Liver (tissue), 3 donors: ENCODE results near the gene AGPAT1.

Experiments
- GABPA ChIP-seq, 2 donors: IDR thresholded peaks in 1 of 2; conservative IDR thresholded peaks in 1 of 2; 2 replicates each; pipeline ENCODE4 v1.6.1; 2016; ENCODE audit warnings: antibody characterized with exemption in 2 of 2, mild to moderate bottlenecking in 1 of 2, moderate library complexity in 1 of 2
- RAD21 ChIP-seq, 2 donors: IDR thresholded peaks; 2 replicates each; pipeline ENCODE4 v1.6.1; 2016; ENCODE audit warnings: antibody characterized with exemption in 2 of 2, mild to moderate bottlenecking in 2 of 2
- SP1 ChIP-seq: IDR thresholded peaks from 2 replicates; pipeline ENCODE4 v1.6.1; 2018; ENCODE audit warnings: antibody characterized with exemption, mild to moderate bottlenecking
- YY1 ChIP-seq: IDR thresholded peaks from 2 replicates; pipeline ENCODE4 v1.6.1; 2016; ENCODE audit warnings: antibody characterized with exemption, mild to moderate bottlenecking
- TF ChIP-seq, protein P1 (sequence below): IDR thresholded peaks from 2 replicates; pipeline ENCODE4 v1.6.1; 2016; ENCODE audit warnings: antibody characterized with exemption
- TF ChIP-seq, protein P2 (sequence below): fragments of 150-350 bp; IDR thresholded peaks from 2 replicates; pipeline ENCODE4 v1.5.1; 2017; ENCODE audit warnings: improper control_type of control experiment, low read depth, low read length; ENCODE audit not compliant: missing input control
- TF ChIP-seq, protein P3 (sequence below): IDR thresholded peaks from 2 replicates; pipeline ENCODE4 v1.6.1; 2016; ENCODE audit warnings: antibody characterized with exemption
- TF ChIP-seq, protein P4 (sequence below): IDR thresholded peaks from 2 replicates; pipeline ENCODE4 v1.6.1; 2016; ENCODE audit warnings: antibody characterized with exemption, mild to moderate bottlenecking
- donor health status: healthy.
- donor health status: healthy.

DNA sequence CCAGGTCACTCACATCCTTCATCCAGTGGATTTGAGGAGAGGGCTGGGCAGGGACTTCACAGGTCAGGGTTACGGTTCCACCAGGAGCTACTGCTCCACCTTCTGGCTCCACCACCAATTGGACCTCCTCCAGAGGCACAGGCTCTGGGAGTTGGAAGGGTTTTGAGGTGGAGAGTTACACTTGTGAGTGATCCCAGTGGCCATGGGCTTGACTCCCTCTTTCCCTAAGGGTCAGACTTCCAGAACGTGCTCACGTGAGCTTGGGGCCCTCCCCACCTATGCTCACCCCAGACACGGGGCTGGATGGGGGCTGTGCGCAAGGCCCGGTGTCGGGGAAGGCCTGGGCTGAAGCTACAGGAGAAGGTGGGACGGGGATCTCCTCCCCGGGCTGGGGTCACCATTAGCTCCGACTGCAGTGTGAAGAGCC, 6.7 kb upstream of the AGPAT1 start:
- TF ChIP-seq, protein P1, sequence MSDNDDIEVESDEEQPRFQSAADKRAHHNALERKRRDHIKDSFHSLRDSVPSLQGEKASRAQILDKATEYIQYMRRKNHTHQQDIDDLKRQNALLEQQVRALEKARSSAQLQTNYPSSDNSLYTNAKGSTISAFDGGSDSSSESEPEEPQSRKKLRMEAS = no peak
- TF ChIP-seq, protein P2, sequence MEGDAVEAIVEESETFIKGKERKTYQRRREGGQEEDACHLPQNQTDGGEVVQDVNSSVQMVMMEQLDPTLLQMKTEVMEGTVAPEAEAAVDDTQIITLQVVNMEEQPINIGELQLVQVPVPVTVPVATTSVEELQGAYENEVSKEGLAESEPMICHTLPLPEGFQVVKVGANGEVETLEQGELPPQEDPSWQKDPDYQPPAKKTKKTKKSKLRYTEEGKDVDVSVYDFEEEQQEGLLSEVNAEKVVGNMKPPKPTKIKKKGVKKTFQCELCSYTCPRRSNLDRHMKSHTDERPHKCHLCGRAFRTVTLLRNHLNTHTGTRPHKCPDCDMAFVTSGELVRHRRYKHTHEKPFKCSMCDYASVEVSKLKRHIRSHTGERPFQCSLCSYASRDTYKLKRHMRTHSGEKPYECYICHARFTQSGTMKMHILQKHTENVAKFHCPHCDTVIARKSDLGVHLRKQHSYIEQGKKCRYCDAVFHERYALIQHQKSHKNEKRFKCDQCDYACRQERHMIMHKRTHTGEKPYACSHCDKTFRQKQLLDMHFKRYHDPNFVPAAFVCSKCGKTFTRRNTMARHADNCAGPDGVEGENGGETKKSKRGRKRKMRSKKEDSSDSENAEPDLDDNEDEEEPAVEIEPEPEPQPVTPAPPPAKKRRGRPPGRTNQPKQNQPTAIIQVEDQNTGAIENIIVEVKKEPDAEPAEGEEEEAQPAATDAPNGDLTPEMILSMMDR = no peak
- TF ChIP-seq, protein P3, sequence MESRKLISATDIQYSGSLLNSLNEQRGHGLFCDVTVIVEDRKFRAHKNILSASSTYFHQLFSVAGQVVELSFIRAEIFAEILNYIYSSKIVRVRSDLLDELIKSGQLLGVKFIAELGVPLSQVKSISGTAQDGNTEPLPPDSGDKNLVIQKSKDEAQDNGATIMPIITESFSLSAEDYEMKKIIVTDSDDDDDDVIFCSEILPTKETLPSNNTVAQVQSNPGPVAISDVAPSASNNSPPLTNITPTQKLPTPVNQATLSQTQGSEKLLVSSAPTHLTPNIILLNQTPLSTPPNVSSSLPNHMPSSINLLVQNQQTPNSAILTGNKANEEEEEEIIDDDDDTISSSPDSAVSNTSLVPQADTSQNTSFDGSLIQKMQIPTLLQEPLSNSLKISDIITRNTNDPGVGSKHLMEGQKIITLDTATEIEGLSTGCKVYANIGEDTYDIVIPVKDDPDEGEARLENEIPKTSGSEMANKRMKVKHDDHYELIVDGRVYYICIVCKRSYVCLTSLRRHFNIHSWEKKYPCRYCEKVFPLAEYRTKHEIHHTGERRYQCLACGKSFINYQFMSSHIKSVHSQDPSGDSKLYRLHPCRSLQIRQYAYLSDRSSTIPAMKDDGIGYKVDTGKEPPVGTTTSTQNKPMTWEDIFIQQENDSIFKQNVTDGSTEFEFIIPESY = no peak
- TF ChIP-seq, protein P4, sequence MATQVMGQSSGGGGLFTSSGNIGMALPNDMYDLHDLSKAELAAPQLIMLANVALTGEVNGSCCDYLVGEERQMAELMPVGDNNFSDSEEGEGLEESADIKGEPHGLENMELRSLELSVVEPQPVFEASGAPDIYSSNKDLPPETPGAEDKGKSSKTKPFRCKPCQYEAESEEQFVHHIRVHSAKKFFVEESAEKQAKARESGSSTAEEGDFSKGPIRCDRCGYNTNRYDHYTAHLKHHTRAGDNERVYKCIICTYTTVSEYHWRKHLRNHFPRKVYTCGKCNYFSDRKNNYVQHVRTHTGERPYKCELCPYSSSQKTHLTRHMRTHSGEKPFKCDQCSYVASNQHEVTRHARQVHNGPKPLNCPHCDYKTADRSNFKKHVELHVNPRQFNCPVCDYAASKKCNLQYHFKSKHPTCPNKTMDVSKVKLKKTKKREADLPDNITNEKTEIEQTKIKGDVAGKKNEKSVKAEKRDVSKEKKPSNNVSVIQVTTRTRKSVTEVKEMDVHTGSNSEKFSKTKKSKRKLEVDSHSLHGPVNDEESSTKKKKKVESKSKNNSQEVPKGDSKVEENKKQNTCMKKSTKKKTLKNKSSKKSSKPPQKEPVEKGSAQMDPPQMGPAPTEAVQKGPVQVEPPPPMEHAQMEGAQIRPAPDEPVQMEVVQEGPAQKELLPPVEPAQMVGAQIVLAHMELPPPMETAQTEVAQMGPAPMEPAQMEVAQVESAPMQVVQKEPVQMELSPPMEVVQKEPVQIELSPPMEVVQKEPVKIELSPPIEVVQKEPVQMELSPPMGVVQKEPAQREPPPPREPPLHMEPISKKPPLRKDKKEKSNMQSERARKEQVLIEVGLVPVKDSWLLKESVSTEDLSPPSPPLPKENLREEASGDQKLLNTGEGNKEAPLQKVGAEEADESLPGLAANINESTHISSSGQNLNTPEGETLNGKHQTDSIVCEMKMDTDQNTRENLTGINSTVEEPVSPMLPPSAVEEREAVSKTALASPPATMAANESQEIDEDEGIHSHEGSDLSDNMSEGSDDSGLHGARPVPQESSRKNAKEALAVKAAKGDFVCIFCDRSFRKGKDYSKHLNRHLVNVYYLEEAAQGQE = no peak
- TF ChIP-seq YY1 (no peak), SP1 (no peak), RAD21 (IDR thresholded peaks at IDR 0.05) (no peak), GABPA (IDR thresholded peaks at IDR 0.05 in 1 of 2, conservative IDR thresholded peaks at IDR 0.05 in 1 of 2) (no peak)
